Measurements from ENCODE around the gene RPL5. TPM values are rescaled to one million over a fixed set of nuclear protein-coding genes. Genes with fewer than 3 reads are reported as not detected.

RPL5 gene
- total RNA-seq, 4 donors from 2014 or later = 1,299 to 3,386 (median 2,410) TPM

DNA sequence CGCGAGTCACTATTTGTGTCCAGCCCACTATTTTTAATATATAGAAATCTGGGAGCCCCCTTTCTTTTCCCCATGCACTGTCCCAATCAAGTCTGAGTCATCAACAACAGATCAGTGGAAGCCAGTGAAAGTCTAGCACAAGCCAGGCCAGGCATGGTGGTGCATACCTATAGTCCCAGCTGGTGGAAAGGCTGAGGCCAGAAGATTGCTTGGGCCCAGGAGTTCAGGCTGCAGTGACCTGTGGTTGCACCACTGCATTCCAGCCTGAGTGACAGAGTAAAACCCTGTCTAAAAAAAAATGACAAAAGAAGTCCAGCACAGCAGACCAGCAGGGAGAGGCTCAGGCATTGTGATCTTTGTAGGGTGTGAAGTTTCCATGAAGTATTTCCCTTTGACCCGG is 9.0 kb upstream of the RPL5 start:
- Histone ChIP-seq H3K27ac (no peak overlapping the region), H3K27me3 (no peaks in the 10 kb centered on the region), H3K9me3 (no peaks in the 10 kb centered on the region), H3K4me3 (no peak overlapping the region), H3K4me1 (no peaks in the 10 kb centered on the region), H3K36me3 (no peaks in the 10 kb centered on the region)
- no peak for DNase-seq
- intact Hi-C loops (cut with DNase I; ENCODE audit: low total_unique reads) = no loop called here
- TF ChIP-seq, protein P1, sequence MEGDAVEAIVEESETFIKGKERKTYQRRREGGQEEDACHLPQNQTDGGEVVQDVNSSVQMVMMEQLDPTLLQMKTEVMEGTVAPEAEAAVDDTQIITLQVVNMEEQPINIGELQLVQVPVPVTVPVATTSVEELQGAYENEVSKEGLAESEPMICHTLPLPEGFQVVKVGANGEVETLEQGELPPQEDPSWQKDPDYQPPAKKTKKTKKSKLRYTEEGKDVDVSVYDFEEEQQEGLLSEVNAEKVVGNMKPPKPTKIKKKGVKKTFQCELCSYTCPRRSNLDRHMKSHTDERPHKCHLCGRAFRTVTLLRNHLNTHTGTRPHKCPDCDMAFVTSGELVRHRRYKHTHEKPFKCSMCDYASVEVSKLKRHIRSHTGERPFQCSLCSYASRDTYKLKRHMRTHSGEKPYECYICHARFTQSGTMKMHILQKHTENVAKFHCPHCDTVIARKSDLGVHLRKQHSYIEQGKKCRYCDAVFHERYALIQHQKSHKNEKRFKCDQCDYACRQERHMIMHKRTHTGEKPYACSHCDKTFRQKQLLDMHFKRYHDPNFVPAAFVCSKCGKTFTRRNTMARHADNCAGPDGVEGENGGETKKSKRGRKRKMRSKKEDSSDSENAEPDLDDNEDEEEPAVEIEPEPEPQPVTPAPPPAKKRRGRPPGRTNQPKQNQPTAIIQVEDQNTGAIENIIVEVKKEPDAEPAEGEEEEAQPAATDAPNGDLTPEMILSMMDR (IDR thresholded peaks at IDR 0.05) = no peak
- TF ChIP-seq POLR2A (IDR thresholded peaks at IDR 0.05) = no peak

- Histone ChIP-seq H3K36me3 (no peaks in the 10 kb centered on the region), H3K27ac (no peak overlapping the region), H3K9me3 (no peaks in the 10 kb centered on the region), H3K4me1 (no peaks in the 10 kb centered on the region), H3K27me3 (no peaks in the 10 kb centered on the region), H3K4me3 (no peak overlapping the region)
- no peak for TF ChIP-seq POLR2A (IDR thresholded peaks at IDR 0.05)
- TF ChIP-seq, protein P1 (IDR thresholded peaks at IDR 0.05) = no peak
- DNase-seq = no peak
- intact Hi-C loops (cut with DNase I; ENCODE audit: low total_unique reads) = no loop called here
Observed at GRCh38 chr1:92826792-92827191, 5.0 kb upstream of the RPL5 start.

- H3K4me3 ChIP-seq = peak overlapping the region in 1 of 2 donors; percentile 71
- H3K36me3 ChIP-seq = no peaks in the 10 kb centered on the region
- peaks cover 0 to 12% of the 10 kb centered on the region in 2 donors for H3K4me1 ChIP-seq
- intact Hi-C loops (cut with DNase I; ENCODE audit: low total_unique reads) = no loop called here
- peak overlapping the region; percentile 90 to 93 for H3K27ac ChIP-seq
- H3K9me3 ChIP-seq = no peaks in the 10 kb centered on the region
- TF ChIP-seq, protein P1 (IDR thresholded peaks at IDR 0.05) = no peak
- TF ChIP-seq POLR2A (IDR thresholded peaks at IDR 0.05) = no peak
- H3K27me3 ChIP-seq = no peaks in the 10 kb centered on the region
- DNase-seq = no peak
Observed at GRCh38 chr1:92831368-92831761, 475 bp upstream of the RPL5 start.

DNA sequence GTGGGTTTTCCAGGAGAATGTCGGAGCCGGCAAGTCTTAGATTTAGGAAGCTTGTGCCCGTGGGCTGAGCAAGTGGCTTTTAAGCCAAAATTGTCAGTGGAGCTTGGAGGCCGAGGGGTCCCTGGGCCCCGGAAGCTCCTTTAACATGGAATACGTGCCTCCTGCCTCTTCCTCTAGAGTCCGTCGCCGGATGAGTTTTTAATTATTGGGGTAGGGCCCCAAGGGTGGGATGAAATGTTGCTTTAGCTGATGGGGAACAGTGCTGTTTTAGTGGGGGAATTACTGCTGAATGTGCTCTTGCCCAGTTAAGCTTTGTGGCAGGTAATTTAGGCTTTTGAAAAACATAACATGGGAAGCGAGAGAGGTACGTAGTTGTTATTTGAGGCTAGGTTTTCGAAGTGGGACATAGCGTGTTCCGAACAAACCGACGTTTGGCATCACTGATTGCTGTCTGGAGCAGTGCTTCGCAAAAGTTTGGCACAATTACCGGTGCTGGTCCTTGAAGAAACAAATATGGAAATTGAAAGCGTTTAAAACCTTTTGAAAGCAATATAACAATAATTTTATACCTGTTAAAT is 786 bp downstream of the RPL5 start:
- DNase-seq = no peak
- peak overlapping the region; percentile 90 to 93 for H3K27ac ChIP-seq
- no peak for TF ChIP-seq POLR2A (IDR thresholded peaks at IDR 0.05)
- TF ChIP-seq, protein P1 (IDR thresholded peaks at IDR 0.05) = peak in 1 of 4 experiments; percentile 5
- H3K4me1 ChIP-seq = peaks cover 0 to 16% of the 10 kb centered on the region in 2 donors
- no peaks in the 10 kb centered on the region for H3K36me3 ChIP-seq
- no peaks in the 10 kb centered on the region for H3K9me3 ChIP-seq
- intact Hi-C loops (cut with DNase I; ENCODE audit: low total_unique reads) = no loop called here
- peak overlapping the region; percentile 71 to 83 for H3K4me3 ChIP-seq
- H3K27me3 ChIP-seq = no peaks in the 10 kb centered on the region

GRCh38 chr1:92833840-92834239 is 2.0 kb downstream of the RPL5 start:
- intact Hi-C loops (cut with DNase I; ENCODE audit: low total_unique reads) = no loop called here
- no peaks in the 10 kb centered on the region for H3K36me3 ChIP-seq
- peaks cover 7 to 26% of the 10 kb centered on the region in 2 donors for H3K4me1 ChIP-seq

More at GRCh38 chr1:92833840-92834239, 2.0 kb downstream of the RPL5 start:
- H3K27ac ChIP-seq = peak overlapping the region; percentile 90 to 93
- no peak for TF ChIP-seq POLR2A (IDR thresholded peaks at IDR 0.05)
- TF ChIP-seq, protein P1 (IDR thresholded peaks at IDR 0.05) = no peak
- H3K4me3 ChIP-seq = peak overlapping the region in 1 of 2 donors; percentile 71
- DNase-seq = no peak
- H3K27me3 ChIP-seq = no peaks in the 10 kb centered on the region
- no peaks in the 10 kb centered on the region for H3K9me3 ChIP-seq
